HTERT RPE-1 (cell line): ENCODE data around the gene ARHGEF40.

Source experiments
- in situ Hi-C: fragments of 300-500 bp; cut with MboI; formaldehyde crosslinking; loops from 4 replicates; pipeline ENCODE4 v1.14.3; 2020; ENCODE audit warnings: low sequenced_read_pairs

Gene ARHGEF40

DNA sequence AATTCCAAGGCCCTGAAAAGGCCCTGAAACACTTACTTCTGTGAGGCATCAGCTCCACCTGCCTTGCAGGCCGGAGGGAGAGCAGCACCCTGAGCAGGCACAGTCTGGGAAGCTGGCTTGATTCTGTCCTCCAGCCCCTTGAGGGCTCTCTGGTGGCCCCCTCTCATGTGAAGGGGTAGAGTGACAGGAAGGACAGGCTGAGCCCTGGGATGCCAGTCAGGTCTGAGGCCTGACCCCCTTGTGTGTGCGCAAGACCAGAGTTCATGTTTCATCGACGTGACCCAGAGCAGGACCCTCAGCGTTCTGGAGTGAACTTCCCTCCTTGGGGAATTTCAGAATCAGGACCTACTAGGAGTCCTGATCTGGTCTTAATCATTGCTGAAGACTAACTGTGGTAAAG, 11.2 kb upstream of the ARHGEF40 start:
- in situ Hi-C loops, result no loop called here

DNA sequence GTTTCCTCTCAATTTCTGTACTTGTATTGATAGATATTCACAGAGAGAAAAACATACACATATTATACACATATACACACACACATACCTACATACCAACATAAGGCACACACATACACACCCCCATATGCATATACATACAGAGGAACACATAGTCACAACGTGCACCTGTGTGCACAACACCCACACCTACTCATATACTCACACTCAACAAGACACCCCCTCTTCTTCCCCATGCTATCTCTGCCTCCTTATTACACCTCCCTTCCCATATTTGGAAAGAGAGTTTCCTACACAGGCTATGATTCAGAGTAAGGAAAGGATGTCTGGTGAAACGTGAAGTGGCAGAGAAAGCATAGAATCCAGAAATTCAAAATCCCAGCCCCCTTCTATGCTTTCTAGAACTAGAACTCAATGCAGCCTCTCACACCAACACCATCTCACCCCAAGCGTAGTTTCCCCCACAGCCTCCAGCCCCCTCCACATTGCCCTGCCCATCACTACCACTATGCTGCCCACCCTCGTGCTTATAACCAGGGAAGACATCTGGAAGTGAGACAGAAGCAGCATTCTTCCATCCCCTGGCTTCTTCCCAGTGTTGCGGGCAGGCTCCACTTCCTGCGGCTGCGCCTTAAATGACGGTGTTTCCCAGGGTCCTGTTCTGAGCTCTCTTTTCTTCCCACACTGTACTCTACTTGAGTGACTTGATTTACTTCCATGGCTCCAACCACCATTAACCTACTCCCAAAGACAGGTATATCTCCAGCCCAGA, 10.1 kb upstream of the ARHGEF40 start:
- in situ Hi-C loops, result no loop called here

DNA sequence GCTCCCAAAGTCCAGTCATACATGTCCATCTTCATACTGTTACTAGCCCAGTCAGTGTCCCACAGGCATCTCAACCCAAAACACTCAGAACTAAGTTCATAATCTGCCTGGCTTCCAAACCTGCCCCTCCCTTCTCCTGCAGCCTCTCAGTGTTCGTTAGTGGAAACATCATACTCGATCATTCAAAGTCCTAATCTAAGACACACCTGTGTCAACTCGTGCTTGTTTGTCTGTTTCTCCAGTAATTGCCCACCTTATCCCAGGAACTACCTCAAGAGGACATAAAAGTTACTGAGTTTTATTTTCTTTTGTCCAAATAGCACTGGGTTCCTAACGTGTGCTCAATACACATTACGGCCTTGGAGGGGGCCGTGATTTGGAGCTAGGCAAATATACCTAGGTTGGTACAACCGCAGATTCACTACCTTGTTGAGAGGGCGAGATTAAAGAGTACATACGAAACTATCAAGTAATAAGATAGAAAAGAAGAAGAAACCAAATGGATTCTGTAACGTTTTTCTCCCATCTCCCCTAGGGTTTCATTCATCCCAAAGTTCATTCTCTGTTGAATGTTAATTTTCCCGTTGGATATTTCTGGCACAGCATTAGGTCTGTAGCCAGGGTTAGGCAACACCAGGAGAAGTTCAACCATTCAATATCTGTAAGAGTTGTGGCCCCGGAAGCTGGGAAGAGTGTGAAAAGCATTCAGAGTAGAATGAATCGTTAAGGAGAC, 9.3 kb upstream of the ARHGEF40 start:
- in situ Hi-C loops, result no loop called here

DNA sequence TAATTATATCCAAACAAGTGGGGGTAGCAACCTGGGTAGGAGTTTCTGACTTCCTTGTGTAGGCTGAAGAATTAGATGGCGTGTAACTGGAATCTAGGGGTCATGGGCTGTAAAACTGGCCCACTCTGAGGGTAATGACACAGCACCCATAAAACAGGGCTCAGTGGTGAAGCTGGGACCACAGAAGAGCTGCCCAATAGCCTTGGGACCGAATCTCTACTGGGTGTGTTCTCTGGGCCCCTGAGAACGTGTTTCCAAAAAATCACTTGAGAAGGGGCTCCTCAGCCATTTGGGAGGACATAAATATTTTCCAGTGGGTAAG, 8.8 kb upstream of the ARHGEF40 start:
- in situ Hi-C loops, result no loop called here

DNA sequence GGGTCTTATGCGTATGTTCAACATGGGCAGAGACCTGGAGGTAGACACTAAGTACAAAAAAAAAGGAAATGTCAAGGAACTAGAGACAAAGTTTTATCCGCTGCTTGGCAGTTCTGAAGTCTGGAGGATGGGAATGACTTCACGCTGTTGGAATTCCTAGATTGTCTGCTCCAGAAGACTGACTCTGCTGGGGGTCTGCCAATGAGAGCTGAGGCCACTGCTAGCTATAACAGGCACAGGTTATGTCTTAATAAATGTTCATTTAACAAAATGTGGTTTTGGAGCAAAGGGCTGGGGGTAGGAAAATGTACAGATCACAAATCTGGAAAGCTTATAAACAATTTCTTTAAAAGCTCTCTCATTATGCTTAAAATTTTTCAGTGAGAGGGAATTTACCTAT, 6.6 kb upstream of the ARHGEF40 start:
- in situ Hi-C loops, result no loop called here

DNA sequence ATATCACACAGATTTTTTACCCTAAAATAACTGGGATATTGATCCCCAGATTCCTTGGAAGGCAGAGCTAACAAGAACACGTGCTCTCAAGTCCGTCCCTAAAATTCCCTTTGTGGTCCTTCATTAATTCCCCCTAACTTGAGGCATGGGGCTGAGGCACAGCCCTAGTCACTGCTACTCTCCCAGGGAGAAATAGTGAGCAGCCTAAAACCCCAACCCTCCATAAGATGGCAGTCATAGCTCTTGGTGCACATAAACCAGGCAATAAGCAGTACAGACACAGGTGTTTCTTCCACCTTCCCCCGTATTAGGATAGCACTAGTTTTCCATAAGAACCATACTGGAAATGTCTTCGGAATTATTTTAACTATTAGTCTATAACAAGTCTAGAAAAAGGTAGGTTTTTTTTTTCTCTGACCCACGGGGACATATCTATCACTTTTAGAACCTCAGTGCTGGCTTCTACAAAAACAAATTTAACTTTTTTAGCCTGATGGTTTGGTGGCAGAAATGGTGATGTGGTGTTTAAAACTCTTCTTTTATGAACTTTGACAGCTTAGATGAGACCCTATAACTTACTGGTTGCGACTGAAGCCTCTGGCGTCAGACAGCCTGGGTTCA, 3.1 kb upstream of the ARHGEF40 start:
- in situ Hi-C loops, result no loop called here

DNA sequence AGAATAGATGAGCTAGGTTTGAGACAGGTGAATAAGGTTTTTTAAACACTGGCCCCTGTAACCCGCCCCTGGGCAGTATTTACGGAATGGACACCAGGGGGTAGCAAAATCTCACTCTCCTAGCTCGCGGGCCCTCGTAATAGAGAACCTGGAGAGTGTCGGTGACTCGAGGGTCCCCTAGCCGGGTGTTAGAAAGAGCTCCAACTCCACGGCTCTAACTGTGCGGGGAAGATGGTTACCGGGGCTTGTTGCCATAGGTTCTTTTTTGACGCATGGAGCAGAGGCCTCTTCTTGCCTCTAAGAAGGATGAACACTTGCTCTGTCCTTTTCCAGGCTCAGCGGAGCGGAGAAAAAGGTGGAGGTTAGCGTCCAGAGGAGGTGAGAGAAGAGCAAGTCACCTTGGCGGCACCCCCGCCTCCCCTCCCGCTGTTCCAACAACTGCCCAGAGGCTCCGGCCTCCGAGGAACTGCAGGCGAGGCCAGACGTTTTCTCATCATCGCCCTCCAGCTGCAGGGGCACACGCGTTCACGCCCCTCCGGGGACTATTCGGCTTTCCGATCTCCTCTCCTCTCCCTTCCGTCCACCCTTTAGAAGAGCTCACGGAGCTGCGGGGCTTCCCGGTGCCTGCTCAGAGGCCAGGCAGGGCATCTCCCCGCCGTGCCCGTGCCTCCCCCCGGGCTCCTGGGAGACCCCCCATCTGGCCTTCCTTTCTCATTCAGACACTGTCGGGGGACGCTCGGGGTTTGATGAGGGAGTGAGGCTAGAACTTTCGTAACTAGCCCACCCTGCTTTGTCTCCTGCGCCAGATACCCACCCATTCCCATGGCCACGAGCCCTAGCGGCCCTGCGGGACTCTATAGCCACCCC, 1.4 kb upstream of the ARHGEF40 start:
- in situ Hi-C loops, result no loop called here

DNA sequence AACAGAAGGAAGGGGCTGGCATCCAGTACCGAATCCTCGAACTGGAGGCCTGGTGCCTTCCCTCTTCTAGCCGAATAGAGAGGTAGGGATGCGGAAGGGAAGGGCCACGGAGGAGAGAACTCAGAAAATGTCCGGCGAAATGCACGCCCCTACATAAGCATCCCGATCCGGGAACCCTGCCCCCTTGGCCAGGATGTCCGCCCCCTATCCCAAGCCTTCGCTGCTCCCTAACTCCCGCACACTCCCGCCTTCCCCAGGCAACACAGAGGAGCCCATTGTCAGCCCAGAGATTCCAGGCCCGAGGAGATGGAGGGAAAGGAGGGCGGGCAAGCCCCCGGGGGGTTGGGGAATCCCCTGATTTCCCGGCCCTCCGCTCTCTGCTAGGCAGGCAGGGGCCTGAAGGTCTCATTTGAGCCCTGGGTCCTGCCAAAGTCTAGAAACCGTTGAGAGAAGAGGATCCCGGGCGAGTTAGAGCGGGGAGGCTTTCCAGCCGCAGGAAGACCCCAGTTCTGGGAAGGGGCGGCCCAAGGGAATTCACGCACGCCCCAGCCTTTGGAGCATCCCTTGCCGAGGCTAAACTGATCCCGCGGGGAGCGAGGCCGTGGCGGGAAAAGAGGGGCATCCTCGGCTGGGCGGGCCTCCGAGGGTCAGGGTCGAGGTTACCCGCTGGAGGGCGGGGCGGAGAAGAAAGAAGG, 569 bp upstream of the ARHGEF40 start:
- in situ Hi-C loops, result no loop called here

DNA sequence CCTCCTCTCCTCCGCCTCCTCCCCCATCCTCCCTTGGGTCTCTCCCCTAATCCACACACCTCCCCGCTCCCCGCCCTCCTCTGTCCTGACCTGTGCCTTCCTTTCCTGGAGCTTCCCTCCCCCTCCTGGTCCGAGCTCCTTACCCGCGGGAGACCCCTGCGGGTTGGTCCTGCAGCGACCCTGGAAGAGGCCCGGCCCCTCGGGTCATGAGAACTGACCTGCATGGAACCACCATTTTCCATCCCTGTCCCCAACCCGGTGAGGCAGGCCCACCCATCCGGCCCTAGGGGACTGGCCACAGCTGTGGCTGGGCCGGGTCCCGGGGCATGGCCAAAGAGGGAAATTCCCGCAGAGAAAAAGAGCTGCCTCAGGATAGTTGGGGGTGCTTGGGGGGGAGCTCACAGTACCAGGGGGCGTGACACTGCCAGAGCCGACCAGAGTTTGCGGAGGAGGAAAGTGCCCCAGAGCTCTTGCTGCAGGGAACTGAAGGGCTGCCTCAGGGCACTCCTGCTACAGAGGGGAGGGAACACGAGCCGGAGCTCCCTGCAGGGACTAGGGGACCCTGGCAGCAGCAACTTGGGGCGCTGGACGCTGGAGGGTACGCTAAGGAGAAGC, 613 bp downstream of the ARHGEF40 start:
- in situ Hi-C loops, result no loop called here

DNA sequence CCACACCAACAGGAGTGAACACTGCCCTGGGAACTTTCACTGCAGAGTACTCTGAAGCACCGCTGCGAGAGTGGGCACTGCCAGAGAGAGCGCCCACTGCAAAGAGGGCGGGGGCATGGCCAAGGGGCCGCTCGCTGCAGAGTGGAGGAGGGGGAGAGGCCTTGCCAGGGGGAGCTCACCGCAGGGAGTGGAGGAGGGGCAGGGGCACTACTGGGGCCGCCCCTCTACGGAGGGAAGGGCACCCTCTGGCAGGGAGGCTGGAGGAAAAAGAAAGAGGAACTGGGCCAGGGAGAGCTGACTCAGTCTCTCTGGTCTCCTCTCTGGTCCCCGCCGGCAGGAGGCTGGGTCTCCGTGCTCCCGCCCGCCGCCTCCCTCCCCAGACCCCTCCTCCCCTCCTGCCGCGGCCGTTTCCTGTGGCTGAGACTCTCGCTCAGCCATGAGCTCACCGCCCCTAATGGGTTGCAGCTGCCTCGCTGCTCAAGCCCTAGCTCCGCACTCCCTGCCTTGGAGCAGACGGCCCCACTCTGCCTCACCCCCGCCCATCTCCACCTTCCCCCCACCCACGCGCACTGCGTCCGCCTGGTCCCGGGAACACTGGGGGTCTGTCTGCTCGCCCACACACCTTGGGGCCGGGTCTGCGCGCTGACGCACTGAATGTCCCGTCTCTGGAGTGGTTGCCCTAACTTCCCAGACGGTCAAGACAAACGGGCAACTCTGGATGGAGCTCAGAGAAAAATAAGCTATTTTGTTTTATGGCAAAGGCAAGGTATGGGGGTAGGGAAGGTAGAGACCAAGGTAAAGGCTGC, 1.3 kb downstream of the ARHGEF40 start:
- in situ Hi-C loops, result no loop called here

DNA sequence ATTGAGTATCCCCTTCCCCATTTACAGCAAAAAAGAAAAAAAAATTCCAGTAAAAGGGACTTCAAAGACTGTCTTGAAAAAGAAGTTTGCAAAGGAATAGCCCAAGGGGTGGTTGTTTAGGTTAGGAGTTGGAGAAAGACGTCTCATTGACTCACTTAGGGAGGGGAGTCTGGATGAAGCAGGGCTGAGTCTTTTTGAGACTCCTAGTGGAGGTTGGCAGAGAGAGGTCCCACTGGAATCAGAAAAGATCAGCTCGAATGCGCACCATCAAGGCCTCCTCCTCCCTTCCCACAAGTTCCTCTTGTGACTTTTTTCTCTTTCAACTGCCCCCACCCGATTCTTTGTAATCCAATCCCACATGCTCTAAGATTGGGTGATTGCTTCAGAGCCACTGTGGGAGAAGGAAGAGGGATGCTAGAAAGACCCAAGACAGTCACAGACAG, 1.9 kb downstream of the ARHGEF40 start:
- in situ Hi-C loops, result no loop called here

DNA sequence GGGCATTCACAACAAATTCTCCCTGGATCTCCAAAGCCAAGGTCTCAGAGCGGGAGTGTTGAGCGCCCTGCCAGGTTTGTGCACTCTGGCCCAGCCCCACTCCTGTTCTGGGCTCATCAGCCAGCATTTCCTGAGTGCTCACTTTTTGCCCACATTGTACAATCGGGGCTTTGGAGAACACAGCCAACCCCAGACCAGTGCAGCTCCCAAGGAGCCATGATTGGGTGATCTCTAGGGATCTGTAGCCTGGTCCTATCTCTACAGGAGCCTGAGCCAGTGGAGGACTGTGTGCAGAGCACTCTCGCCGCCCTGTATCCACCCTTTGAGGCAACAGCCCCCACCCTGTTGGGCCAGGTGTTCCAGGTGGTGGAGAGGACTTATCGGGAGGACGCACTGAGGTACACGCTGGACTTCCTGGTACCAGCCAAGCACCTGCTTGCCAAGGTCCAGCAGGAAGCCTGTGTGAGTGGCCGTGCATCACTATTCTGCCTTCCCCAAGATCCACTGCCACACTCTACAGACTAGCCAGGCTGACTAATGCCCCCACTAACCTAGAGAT, 2.8 kb downstream of the ARHGEF40 start:
- in situ Hi-C loops, result no loop called here

DNA sequence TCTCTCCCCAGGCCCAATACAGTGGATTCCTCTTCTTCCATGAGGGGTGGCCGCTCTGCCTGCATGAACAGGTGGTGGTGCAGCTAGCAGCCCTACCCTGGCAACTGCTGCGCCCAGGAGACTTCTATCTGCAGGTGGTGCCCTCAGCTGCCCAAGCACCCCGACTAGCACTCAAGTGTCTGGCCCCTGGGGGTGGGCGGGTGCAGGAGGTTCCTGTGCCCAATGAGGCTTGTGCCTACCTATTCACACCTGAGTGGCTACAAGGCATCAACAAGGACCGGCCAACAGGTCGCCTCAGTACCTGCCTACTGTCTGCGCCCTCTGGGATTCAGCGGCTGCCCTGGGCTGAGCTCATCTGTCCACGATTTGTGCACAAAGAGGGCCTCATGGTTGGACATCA, 3.8 kb downstream of the ARHGEF40 start:
- in situ Hi-C loops, result no loop called here

DNA sequence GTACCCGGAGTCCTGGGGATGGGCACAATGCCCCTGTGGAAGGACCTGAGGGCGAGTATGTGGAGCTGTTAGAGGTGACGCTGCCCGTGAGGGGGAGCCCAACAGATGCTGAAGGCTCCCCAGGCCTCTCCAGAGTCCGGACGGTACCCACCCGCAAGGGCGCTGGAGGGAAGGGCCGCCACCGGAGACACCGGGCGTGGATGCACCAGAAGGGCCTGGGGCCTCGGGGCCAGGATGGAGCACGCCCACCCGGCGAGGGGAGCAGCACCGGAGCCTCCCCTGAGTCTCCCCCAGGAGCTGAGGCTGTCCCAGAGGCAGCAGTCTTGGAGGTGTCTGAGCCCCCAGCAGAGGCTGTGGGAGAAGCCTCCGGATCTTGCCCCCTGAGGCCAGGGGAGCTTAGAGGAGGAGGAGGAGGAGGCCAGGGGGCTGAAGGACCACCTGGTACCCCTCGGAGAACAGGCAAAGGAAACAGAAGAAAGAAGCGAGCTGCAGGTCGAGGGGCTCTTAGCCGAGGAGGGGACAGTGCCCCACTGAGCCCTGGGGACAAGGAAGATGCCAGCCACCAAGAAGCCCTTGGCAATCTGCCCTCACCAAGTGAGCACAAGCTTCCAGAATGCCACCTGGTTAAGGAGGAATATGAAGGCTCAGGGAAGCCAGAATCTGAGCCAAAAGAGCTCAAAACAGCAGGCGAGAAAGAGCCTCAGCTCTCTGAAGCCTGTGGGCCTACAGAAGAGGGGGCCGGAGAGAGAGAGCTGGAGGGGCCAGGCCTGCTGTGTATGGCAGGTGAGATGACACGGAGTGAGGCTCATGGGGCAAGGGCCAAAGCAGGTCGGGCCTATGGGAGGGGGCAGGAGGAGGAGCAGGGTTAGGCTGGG, 4.5 kb downstream of the ARHGEF40 start:
- in situ Hi-C loops, result no loop called here

DNA sequence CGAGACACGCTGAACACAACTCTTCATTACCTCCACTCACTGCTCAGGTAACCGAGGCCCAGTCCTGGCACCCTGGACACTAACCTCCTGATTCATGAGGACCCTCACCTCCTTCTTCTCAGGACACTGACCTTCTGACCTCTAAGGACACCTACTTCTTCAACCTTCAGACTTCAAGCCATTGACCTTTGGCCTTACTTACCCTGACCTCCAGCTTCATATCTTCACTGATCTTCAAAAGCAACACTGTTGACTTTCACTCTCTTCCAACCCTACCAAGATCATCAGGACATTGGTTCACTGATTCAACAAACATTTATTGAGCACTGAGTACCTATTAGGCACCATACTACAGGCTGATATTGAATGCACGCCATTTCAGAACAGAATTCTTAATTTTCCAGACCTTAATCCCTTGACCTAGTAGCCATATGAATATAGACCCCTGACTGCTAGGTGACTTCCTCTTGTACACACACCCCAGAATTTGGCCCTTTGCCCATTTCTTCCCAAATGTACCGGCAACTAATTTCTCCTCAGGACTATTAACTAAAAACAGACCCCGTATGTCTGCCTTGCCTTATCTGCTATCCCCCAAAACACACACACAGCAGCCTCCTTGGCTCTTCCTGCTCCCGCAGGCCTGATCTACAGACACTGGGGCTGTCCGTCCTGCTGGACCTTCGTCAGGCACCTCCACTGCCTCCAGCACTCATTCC, 5.8 kb downstream of the ARHGEF40 start:
- in situ Hi-C loops, result no loop called here

DNA sequence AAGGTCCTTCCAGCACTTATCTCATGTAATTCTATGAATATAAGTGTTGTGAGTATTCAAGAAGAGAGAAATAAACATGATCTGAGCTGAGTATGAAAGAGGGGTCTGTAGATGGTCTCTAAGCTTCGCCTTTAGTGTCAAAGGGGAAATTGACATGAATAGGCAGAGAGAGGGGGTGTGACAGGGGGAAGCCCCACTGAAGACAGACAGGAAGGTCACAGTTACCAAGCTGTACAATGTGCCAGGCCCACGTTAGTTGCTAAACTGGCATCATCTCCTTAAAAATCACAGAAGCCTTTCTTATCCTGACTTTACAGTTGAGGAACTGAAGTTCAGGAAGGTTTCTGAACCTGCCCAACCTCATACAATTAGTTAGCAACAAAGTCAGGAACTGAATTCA, 7.6 kb downstream of the ARHGEF40 start:
- in situ Hi-C loops, result no loop called here

DNA sequence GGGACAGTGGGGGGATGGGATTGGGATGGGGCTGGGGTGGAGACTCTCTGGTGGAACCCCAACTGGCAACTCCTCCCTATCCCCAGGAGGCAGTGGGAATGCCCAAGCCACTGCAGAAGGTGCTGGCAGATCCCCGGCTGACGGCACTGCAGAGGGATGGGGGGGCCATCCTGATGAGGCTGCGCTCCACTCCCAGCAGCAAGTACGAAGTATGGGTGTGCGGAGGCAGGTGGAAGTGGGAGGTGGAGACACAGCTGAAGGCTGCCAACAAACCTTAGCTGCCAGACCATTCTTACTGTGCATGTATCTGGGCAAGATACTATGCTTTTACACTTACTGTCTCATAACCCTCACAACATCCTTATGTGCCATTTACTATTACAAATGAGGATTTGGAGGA, 8.2 kb downstream of the ARHGEF40 start:
- in situ Hi-C loops, result no loop called here
